GM19025 (cell line): ENCODE data around the gene PLCB1.

Experiments
- ATAC-seq: cut with Tn5 transposase; IDR thresholded peaks from one replicate; pipeline ENCODE4 v1.9.1; 2021; ENCODE audit warnings: mild to moderate bottlenecking, low read depth, moderate library complexity; ENCODE audit not compliant: unreplicated experiment

PLCB1 gene

GRCh38 chr20:8242066-8242465 is 110.0 kb downstream of the PLCB1 start:
- no peak for ATAC-seq

GRCh38 chr20:8242827-8243724 is 111.0 kb downstream of the PLCB1 start:
- ATAC-seq = no peak

GRCh38 chr20:8244637-8245036 is 112.6 kb downstream of the PLCB1 start:
- no peak for ATAC-seq

- ATAC-seq = no peak
Observed at GRCh38 chr20:8246153-8246552, 114.1 kb downstream of the PLCB1 start.

- ATAC-seq = no peak
Observed at GRCh38 chr20:8246716-8247115, 114.7 kb downstream of the PLCB1 start.

GRCh38 chr20:8248051-8248450 is 116.0 kb downstream of the PLCB1 start:
- ATAC-seq = no peak

- no peak for ATAC-seq
Observed at GRCh38 chr20:8249634-8250033, 117.6 kb downstream of the PLCB1 start.

- ATAC-seq = no peak
Observed at GRCh38 chr20:8250539-8251200, 118.6 kb downstream of the PLCB1 start.

- no peak for ATAC-seq
Observed at GRCh38 chr20:8251201-8251575, 119.1 kb downstream of the PLCB1 start.

- ATAC-seq = no peak
Observed at GRCh38 chr20:8254911-8255582, 123.0 kb downstream of the PLCB1 start.

GRCh38 chr20:8255945-8256632 is 124.0 kb downstream of the PLCB1 start:
- ATAC-seq = no peak

GRCh38 chr20:8260837-8261251 is 128.8 kb downstream of the PLCB1 start:
- no peak for ATAC-seq

GRCh38 chr20:8262721-8263120 is 130.7 kb downstream of the PLCB1 start:
- no peak for ATAC-seq

- no peak for ATAC-seq
Observed at GRCh38 chr20:8265588-8265987, 133.5 kb downstream of the PLCB1 start.

- no peak for ATAC-seq
Observed at GRCh38 chr20:8267009-8267408, 134.9 kb downstream of the PLCB1 start.

GRCh38 chr20:8271727-8272126 is 139.7 kb downstream of the PLCB1 start:
- ATAC-seq = no peak

- no peak for ATAC-seq
Observed at GRCh38 chr20:8272766-8273165, 140.7 kb downstream of the PLCB1 start.

GRCh38 chr20:8284902-8285301 is 152.8 kb downstream of the PLCB1 start:
- ATAC-seq = no peak

GRCh38 chr20:8287340-8287739 is 155.3 kb downstream of the PLCB1 start:
- no peak for ATAC-seq

GRCh38 chr20:8291200-8291599 is 159.1 kb downstream of the PLCB1 start:
- no peak for ATAC-seq

- ATAC-seq = no peak
Observed at GRCh38 chr20:8291873-8292272, 159.8 kb downstream of the PLCB1 start.
